Upper lobe of right lung (tissue), 1 donor: ENCODE results near the gene ALOX5. TPM values are rescaled to one million over a fixed set of nuclear protein-coding genes. Genes with fewer than 3 reads are reported as not detected.

Experiments used
- ATAC-seq: fragments of 200-7000 bp; cut with Tn5 transposase; one replicate; pipeline ENCODE4 v1.9.1; 2020; ENCODE audit warnings: mild to moderate bottlenecking, moderate library complexity
- DNase-seq: peaks from one replicate; pipeline ENCODE4 v3.0.0-alpha.2; 2020
- H3K27ac ChIP-seq: fragments of 200-600 bp; one replicate; pipeline ENCODE4 v1.8.0; 2022
- H3K27me3 ChIP-seq: fragments of 200-600 bp; one replicate; pipeline ENCODE4 v1.8.0; 2022; ENCODE audit warnings: mild to moderate bottlenecking
- H3K36me3 ChIP-seq: fragments of 200-600 bp; one replicate; pipeline ENCODE4 v1.8.0; 2022
- H3K4me1 ChIP-seq: fragments of 200-600 bp; one replicate; pipeline ENCODE4 v1.8.0; 2022
- H3K4me3 ChIP-seq: fragments of 200-600 bp; one replicate; pipeline ENCODE4 v1.8.0; 2022; ENCODE audit warnings: mild to moderate bottlenecking
- H3K9me3 ChIP-seq: fragments of 200-600 bp; one replicate; pipeline ENCODE4 v1.8.0; 2022
- intact Hi-C: fragments of 100-400 bp; cut with DNase I; formaldehyde crosslinking; loops from one replicate; pipeline ENCODE4 v1.11.0; 2022
- total RNA-seq: library from RNA; stranded (reverse); fragmentation: NEBNext Ultra II Directional; extraction: Animal tissue kit (Norgen Biotek cat#: 25700); gene quantifications from one replicate; pipeline ENCODE4 v1.2.1, GENCODE V29; 2021
- TF ChIP-seq, protein P1 (sequence below): fragments of 200-600 bp; IDR thresholded peaks from one replicate; pipeline ENCODE4 v1.8.0; 2022; ENCODE audit warnings: antibody characterized with exemption
- donor health status: DM: no; HTN: yes; CAD: no; lungs with severe emphysema.

ALOX5 gene
- total RNA-seq, 1 donor from 2014 or later: 128 TPM

DNA sequence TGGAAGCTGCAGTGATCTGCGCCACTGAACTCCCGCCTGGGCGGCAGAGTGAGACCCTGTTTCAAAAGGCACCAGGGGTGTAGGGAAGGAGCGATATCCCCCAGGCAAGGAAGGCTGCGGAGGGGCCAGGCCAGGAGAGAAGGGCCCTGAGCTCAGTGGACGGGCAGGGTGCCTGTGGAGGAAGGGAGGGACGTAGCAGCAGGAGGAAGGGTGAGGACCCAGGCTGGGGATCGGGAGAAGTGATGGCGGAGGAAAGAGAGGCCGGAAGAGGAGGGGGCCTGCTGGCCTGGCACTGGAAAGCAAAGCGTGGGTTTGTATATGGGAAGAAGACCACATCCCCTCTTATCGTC lies 45.6 kb downstream of the ALOX5 start:
- DNase-seq: no peak
- Histone ChIP-seq H3K27me3 (no peaks in the 10 kb centered on the region), H3K36me3 (no peaks in the 10 kb centered on the region), H3K27ac (peak overlapping the region; percentile 91), H3K4me1 (peaks cover 30% of the 10 kb centered on the region), H3K9me3 (no peaks in the 10 kb centered on the region), H3K4me3 (peak overlapping the region; percentile 56)
- intact Hi-C loops: no loop called here
- peak; percentile 1 for ATAC-seq
- TF ChIP-seq, protein P1, sequence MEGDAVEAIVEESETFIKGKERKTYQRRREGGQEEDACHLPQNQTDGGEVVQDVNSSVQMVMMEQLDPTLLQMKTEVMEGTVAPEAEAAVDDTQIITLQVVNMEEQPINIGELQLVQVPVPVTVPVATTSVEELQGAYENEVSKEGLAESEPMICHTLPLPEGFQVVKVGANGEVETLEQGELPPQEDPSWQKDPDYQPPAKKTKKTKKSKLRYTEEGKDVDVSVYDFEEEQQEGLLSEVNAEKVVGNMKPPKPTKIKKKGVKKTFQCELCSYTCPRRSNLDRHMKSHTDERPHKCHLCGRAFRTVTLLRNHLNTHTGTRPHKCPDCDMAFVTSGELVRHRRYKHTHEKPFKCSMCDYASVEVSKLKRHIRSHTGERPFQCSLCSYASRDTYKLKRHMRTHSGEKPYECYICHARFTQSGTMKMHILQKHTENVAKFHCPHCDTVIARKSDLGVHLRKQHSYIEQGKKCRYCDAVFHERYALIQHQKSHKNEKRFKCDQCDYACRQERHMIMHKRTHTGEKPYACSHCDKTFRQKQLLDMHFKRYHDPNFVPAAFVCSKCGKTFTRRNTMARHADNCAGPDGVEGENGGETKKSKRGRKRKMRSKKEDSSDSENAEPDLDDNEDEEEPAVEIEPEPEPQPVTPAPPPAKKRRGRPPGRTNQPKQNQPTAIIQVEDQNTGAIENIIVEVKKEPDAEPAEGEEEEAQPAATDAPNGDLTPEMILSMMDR: no peak

DNA sequence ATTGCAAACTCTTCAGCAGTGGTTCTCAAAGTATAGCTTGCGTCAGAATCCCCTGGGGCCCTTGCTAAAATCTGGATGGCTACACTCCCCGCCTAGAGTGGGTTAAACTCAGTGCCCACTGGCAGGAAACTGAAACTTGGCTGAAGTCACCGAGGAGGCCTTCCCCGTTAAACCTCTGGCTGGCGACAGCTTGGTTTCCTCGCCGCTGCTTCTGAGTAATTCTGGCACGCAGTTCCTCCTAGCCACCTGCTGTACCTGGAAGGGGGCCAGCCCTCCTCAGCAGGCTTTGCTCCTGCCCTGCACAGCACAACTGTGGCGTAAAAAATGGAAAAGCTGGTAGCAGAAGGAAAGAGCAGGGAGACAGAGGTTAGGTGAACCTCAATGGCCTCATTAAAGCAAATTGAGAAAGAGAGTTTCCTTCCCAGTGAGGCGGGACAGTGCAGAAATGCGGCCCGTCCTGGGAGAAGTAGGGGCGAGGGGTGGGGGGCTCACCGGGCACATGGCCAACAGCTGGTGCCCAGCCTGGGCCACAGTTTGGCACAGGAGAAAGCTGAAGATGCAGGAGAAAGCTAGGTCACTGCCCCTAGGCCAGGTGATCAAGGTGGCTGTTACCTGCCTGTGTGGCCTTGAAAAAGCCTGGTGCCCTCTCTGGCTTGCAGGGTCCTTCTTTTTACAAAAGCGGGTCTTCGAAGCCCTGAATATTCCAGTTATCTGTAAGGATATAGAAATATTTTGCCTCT lies 46.6 kb downstream of the ALOX5 start:
- H3K36me3 ChIP-seq: no peaks in the 10 kb centered on the region
- ATAC-seq: peak; percentile 38
- intact Hi-C loops: no loop called here
- DNase-seq: peak; percentile 86
- peaks cover 38% of the 10 kb centered on the region for H3K4me1 ChIP-seq
- peak overlapping the region; percentile 14 for H3K4me3 ChIP-seq
- TF ChIP-seq, protein P1: no peak
- no peaks in the 10 kb centered on the region for H3K27me3 ChIP-seq
- no peaks in the 10 kb centered on the region for H3K9me3 ChIP-seq
- H3K27ac ChIP-seq: peak overlapping the region; percentile 91

DNA sequence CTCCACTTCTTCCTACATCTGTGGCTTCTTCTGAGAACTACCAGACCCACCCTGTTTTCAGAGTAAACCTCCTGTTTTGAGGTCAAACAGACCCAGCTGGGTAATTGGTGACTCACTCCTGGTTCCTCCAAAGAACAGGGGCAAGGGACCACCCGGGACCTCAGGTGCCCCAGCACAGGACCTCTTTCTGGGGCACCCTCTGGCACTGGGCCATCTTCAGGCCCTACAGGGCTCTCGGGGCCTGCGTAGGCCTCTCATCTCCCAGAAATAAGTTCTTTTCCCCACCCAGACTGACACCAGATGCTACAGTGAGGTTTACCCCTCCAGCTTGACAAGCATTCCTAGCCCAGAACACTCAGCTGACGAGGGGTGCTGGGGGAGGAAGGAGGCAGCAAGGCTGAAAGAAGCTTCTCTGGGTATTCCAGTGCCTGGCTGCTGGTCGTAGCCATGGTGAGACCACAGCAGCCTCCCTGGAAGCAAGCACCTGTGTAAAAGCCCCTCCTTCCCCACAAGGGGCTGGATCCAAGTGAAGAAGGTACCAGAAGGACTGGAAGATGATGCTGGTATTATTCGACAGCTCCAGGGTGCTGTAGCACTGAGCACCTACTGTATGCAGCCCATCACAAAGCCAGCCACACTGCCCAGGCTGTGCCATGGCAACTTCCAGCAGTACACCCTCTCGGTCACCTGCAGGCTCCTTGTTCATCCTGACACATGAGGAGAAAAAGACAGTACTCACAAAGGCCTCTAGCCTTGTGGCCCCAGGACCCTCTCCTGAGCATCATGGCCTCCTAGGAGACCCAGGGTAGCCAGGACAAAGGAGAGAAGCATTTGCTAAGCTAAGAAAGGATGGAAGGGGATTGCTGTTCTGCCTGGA lies 47.4 kb downstream of the ALOX5 start:
- Histone ChIP-seq H3K27me3 (no peaks in the 10 kb centered on the region), H3K9me3 (no peaks in the 10 kb centered on the region), H3K27ac (peak overlapping the region; percentile 49), H3K4me1 (peaks cover 42% of the 10 kb centered on the region), H3K4me3 (no peak overlapping the region), H3K36me3 (no peaks in the 10 kb centered on the region)
- DNase-seq: peak; percentile 48
- TF ChIP-seq, protein P1: no peak
- intact Hi-C loops: no loop called here
- ATAC-seq: no peak

DNA sequence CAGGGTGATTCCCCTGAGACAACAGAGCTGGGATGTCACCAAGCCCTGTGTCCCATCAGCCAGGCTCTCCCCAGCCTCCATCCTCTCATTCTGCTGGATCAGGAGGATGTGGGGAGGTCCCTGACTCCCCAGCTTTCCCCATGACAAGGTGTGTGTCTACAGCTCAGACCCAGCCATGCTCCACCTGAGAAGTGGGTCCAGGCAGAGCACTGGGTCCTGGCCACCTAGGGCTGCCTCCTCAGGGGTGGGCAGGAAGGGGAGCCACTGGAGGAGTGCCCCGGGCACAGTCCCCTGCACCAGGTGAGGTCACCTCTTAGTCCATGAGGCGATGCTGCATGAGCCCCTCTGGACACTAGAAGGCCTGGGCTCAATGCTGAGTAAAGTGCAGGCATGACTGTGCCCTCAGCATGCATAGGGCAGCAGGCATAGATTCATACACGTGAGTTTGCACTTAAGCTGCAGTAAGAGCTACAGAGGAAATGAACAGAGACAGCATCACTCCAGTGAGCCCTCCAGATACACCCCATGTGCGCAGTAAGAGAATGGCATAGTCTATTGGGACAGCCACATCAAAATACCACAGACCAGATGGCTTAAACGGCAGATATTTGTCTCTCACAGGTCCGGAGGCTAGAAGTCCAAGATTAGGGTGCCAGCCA lies 48.3 kb downstream of the ALOX5 start:
- intact Hi-C loops: no loop called here
- no peak for ATAC-seq
- peak; percentile 48 for DNase-seq
- no peak overlapping the region for H3K27ac ChIP-seq
- no peaks in the 10 kb centered on the region for H3K36me3 ChIP-seq
- H3K4me3 ChIP-seq: no peak overlapping the region
- TF ChIP-seq, protein P1: no peak
- H3K27me3 ChIP-seq: peaks cover under 1% of the 10 kb centered on the region
- no peaks in the 10 kb centered on the region for H3K9me3 ChIP-seq
- peaks cover 42% of the 10 kb centered on the region for H3K4me1 ChIP-seq

DNA sequence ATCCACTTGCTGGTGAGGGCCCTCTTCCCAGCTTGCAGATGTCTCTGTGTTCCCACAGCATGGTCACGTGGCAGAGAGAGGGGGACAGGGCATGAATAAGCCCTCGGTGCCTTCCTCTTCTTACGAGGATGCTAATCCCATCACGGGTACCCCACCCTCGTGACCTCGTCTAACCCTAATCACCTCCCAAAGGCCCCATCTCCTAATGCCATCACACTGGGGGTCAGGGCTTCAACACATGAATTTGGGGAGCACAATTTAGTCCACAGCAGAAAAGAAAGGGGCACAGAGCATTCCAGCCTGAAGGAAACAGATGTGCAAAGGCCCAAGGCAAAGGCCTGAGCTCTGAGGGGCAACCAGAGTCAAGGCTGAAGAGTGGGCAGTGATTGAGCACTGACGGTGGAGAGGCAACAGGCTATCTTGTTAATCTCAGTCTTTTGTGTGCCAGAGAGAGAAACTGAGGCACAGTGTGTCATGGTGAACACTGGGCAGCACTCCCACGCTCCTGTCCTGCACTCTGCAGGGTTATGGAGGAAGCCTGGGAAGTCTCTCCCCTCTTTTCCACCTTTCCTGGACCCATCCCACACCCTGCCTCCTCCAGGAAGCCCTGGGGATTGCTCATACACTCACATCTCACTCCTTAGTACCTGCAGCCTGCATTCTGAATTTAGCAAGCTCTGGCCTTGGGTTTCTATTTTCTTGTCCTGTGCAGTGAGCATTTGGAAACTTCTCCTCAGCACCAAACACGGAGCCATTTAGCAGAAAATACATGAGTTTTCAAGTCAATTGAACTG lies 49.0 kb downstream of the ALOX5 start:
- intact Hi-C loops: no loop called here
- Histone ChIP-seq H3K9me3 (no peaks in the 10 kb centered on the region), H3K27ac (no peak overlapping the region), H3K36me3 (no peaks in the 10 kb centered on the region), H3K27me3 (peaks cover 5% of the 10 kb centered on the region), H3K4me1 (peaks cover 42% of the 10 kb centered on the region), H3K4me3 (no peak overlapping the region)
- peak; percentile 38 for DNase-seq
- TF ChIP-seq, protein P1: no peak
- no peak for ATAC-seq
